ENCODE results near the gene RPL39. TPM values are rescaled to one million over a fixed set of nuclear protein-coding genes. Genes with fewer than 3 reads are reported as not detected.

RPL39 gene
- total and polyA plus RNA-seq, 2 of the 8 experiments (the other 6 are each of a cell fraction or from before 2014, with no cell fraction given) = 1,942 to 2,394 TPM

DNA sequence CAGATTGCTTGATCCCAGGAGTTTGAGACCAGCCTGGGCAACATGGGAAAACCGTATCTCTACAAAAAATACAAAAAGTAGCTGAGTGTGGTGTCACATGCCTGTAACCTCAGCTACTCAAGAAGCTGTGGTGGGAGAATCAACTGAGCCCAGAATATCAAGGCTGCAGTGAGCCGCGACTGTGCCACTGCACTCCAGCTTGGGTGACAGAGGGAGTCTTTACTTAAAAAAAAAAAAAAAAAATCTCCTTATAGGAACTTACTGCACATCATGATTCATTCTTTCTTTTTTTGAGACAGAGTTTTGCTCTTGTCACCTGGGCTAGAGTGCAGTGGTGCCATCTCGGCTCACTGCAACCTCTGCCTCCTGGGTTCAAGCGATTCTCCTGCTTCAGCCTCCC is 37.0 kb upstream of the RPL39 start:
- Histone ChIP-seq H3K9me3 (ENCODE audit: insufficient read depth in 2 of 2, low read depth in 1 of 2, low read length in 1 of 2) (no peaks in the 10 kb centered on the region), H2BK12ac (ENCODE audit: low read depth, low read length) (no peak overlapping the region), H4K20me1 (replicated peaks in 1 of 2; ENCODE audit: control insufficient read depth in 1 of 2, insufficient read depth in 2 of 2, low read length in 2 of 2) (no peaks in the 10 kb centered on the region), H4K91ac (replicated peaks; ENCODE audit: insufficient read length, low read length) (no peak overlapping the region), H2BK20ac (ENCODE audit: low read length) (no peak overlapping the region), H4K5ac (ENCODE audit: insufficient read length, low read depth, low read length) (no peak overlapping the region), H3K36me3 (ENCODE audit: control insufficient read depth in 2 of 4, insufficient read depth in 4 of 4, low read length in 3 of 4) (peaks cover 0 to 18% (median 6%) of the 10 kb centered on the region in 4 experiments; a peak in 4 of 8 replicates), H3K23me2 (ENCODE audit: low read depth, low read length) (no peaks in the 10 kb centered on the region), H3K56ac (replicated peaks; ENCODE audit: insufficient read length, low read depth, low read length) (no peak overlapping the region), H2BK120ac (replicated peaks; ENCODE audit: low read depth, low read length) (no peak overlapping the region), H3K27ac (ENCODE audit: low read depth, low read length) (no peak overlapping the region), H3K4me3 (ENCODE audit: extremely low read depth in 1 of 4, insufficient read depth in 2 of 4, low read depth in 3 of 4, low read length in 4 of 4) (no peak overlapping the region), H2BK5ac (ENCODE audit: low read depth, low read length) (no peak overlapping the region), H3K4ac (replicated peaks; ENCODE audit: insufficient read length, low read depth, low read length) (no peak overlapping the region), H2AK5ac (ENCODE audit: low read depth, low read length) (no peak overlapping the region), H3K18ac (ENCODE audit: extremely low read depth, low read length) (no peak overlapping the region), H3K23ac (ENCODE audit: insufficient read length) (no peak overlapping the region), H2AFZ (ENCODE audit: low read length) (no peak overlapping the region), H3K4me2 (ENCODE audit: insufficient read depth in 1 of 2, low read depth in 2 of 2, low read length in 2 of 2) (no peak overlapping the region), H3K79me1 (ENCODE audit: low read depth, low read length) (no peaks in the 10 kb centered on the region), H2BK15ac (ENCODE audit: low read length) (no peak overlapping the region), H3K9ac (replicated peaks in 1 of 4; ENCODE audit: extremely low read depth in 1 of 4, low read depth in 3 of 4, low read length in 3 of 4) (no peak overlapping the region), H3K14ac (ENCODE audit: insufficient read length) (no peak overlapping the region), H3K79me2 (ENCODE audit: control insufficient read depth in 1 of 2, insufficient read depth in 2 of 2, low read length in 2 of 2) (no peaks in the 10 kb centered on the region), H4K8ac (ENCODE audit: extremely low read depth, insufficient read depth, low read length) (no peak overlapping the region), H3K4me1 (replicated peaks in 1 of 4; ENCODE audit: control insufficient read depth in 3 of 4, insufficient read depth in 4 of 4, low read length in 3 of 4) (no peaks in the 10 kb centered on the region), H3K27me3 (replicated peaks in 1 of 4; ENCODE audit: control insufficient read depth in 3 of 4, extremely low read depth in 1 of 4, insufficient read depth in 3 of 4, low read length in 3 of 4) (no peaks in the 10 kb centered on the region)
- ChIA-PET CTCF (ENCODE audit: partially characterized antibody) (no interaction called here), POLR2A (ENCODE audit: partially characterized antibody) (interaction anchor here (1.7 to 2.5 kb wide), 2 partner anchors 37 to 43 kb away, joined by 5 to 6 read pairs; partner anchors contain the start of genes NDUFA1, RNF113A and RPL39)
- no peak for FAIRE-seq
- WGBS, 2 experiments (ENCODE audit: extremely low coverage in 1 of 2, insufficient coverage in 1 of 2, insufficient read length in 1 of 2, insufficient replicate concordance in 2 of 2, low coverage in 1 of 2, low lambda C conversion rate in 2 of 2, missing lambda C conversion rate in 1 of 2) = 100% methylated on average over 4 of the region's 5 CpGs; no CpG with 5 or more reads in 1 of the 2 experiments
- no peak for DNase-seq (ENCODE audit: low read depth in 1 of 2, low spot score in 2 of 2)
- no peak for TF ChIP-seq SP1 (IDR thresholded peaks at IDR 0.05; ENCODE audit: low read depth, low read length)
- TF ChIP-seq RBBP5 (IDR thresholded peaks at IDR 0.05; ENCODE audit: borderline replicate concordance, low read depth, low read length) = no peak
- no peak for TF ChIP-seq BRCA1 (IDR thresholded peaks at IDR 0.05; ENCODE audit: low read depth, low read length)
- no peak for TF ChIP-seq NANOG (IDR thresholded peaks at IDR 0.05; ENCODE audit: insufficient read depth, low read depth, low read length, poor library complexity, severe bottlenecking)
- TF ChIP-seq CBX8 (IDR thresholded peaks at IDR 0.05; ENCODE audit: borderline replicate concordance, low read depth, low read length) = no peak
